ENCODE measurements around the gene SLC36A1. TPM values are rescaled to one million over a fixed set of nuclear protein-coding genes. Genes with fewer than 3 reads are reported as not detected.

SLC36A1 gene
- total RNA-seq, 2 donors from 2014 or later: 20.2 to 30.6 TPM

DNA sequence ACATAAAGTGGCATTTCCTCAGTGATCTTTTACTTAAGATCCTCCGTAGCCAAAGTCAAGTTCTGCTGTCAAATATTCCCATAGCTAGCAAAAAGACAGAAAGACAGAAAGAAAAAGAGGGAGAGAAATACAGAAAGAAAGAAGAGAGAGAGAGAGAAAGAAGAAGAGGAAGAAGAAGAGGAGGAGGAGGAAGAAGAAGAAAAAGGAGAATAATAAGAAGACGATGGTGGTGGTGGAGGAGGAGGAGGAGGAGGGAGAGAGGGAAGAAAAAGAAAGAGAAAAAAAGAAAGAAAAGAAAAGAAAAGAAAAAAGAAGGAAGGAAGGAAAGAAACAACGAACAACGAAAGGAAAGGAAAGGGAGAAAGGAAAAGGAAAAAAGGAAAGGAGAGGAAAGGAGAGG, 89.6 kb downstream of the SLC36A1 start:
- Histone ChIP-seq H3K36me3 (no peaks in the 10 kb centered on the region), H3K4me3 (no peak overlapping the region), H3K9ac (ENCODE audit: low read depth in 2 of 2, low read length in 2 of 2) (no peak overlapping the region), H3K9me3 (no peaks in the 10 kb centered on the region), H3K27ac (no peak overlapping the region), H3K27me3 (no peaks in the 10 kb centered on the region), H3K4me1 (no peaks in the 10 kb centered on the region)
- TF ChIP-seq, protein P1, sequence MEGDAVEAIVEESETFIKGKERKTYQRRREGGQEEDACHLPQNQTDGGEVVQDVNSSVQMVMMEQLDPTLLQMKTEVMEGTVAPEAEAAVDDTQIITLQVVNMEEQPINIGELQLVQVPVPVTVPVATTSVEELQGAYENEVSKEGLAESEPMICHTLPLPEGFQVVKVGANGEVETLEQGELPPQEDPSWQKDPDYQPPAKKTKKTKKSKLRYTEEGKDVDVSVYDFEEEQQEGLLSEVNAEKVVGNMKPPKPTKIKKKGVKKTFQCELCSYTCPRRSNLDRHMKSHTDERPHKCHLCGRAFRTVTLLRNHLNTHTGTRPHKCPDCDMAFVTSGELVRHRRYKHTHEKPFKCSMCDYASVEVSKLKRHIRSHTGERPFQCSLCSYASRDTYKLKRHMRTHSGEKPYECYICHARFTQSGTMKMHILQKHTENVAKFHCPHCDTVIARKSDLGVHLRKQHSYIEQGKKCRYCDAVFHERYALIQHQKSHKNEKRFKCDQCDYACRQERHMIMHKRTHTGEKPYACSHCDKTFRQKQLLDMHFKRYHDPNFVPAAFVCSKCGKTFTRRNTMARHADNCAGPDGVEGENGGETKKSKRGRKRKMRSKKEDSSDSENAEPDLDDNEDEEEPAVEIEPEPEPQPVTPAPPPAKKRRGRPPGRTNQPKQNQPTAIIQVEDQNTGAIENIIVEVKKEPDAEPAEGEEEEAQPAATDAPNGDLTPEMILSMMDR (IDR thresholded peaks at IDR 0.05): no peak
- no peak for DNase-seq
- intact Hi-C loops (cut with DNase I): no loop called here

DNA sequence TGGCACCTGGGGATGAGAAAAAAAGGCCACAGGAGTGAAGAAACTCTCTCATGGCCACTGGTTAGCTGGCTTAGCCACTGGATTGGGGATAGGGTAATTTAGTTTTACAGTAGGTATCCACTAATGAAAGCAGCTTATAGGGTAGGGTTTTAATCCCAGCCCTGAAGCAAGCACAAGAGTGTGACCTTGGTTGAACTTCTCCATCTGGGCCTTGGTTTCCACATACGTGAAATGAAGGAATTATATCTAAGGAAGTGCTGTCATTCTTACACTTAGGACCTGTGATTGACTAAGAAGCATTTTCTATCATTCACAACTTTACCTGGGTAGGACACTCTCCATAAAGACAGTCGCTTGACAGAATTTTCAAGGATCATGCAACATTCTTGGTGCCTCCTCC, 94.2 kb downstream of the SLC36A1 start:
- TF ChIP-seq, protein P1 (IDR thresholded peaks at IDR 0.05): no peak
- no peaks in the 10 kb centered on the region for H3K27me3 ChIP-seq
- no peak overlapping the region for H3K27ac ChIP-seq
- no peak for DNase-seq
- intact Hi-C loops (cut with DNase I): no loop called here
- H3K9ac ChIP-seq (ENCODE audit: low read depth in 2 of 2, low read length in 2 of 2): no peak overlapping the region
- H3K9me3 ChIP-seq: no peaks in the 10 kb centered on the region
- H3K4me1 ChIP-seq: no peaks in the 10 kb centered on the region
- no peak overlapping the region for H3K4me3 ChIP-seq
- H3K36me3 ChIP-seq: no peaks in the 10 kb centered on the region

Small RNA genes lying within 50 kb of the gene (microRNA-seq; reads per million reads assigned to microRNA genes)
- not detected for gene MIR6499

Other genes with a start within 250 kb of the SLC36A1 start
- gene CCDC69, start 223.5 kb upstream of the SLC36A1 start, total RNA-seq: 10 to 100 TPM in 1 of 2 donors, 1 to 10 TPM in 1; 4.2 to 23.8 TPM
- 10 to 100 TPM; 22.0 to 27.2 TPM for gene GM2A, start 194.4 kb upstream of the SLC36A1 start, total RNA-seq
- not detected for gene SLC36A3, start 143.8 kb upstream of the SLC36A1 start, total RNA-seq
- gene SLC36A2, start 100.0 kb upstream of the SLC36A1 start, total RNA-seq: not detected
- not detected for gene FAT2, start 143.7 kb downstream of the SLC36A1 start, total RNA-seq
- 100 to 1,000 TPM; 107 to 258 TPM for gene SPARC, start 239.3 kb downstream of the SLC36A1 start, total RNA-seq